K562 (cell line): ENCODE data around the gene TSC1. TPM values are rescaled to one million over a fixed set of nuclear protein-coding genes. Genes with fewer than 3 reads are reported as not detected.

Source experiments
- MAFG ChIP-seq: fragments of 450-650 bp; conservative IDR thresholded peaks from 2 replicates; pipeline ENCODE4 v1.6.1; 2016; ENCODE audit warnings: missing genetic modification characterization, missing compliant biosample characterization
- POLR3A ChIP-seq: IDR thresholded peaks from 2 replicates; pipeline ENCODE4 v1.6.1; 2011; ENCODE audit warnings: borderline replicate concordance, mild to moderate bottlenecking, moderate library complexity; ENCODE audit not compliant: insufficient read length, insufficient read depth; ENCODE audit errors: extremely low read depth
- SIRT6 ChIP-seq: IDR thresholded peaks from one replicate; pipeline ENCODE4 v1.6.1; 2012; ENCODE audit warnings: low read depth, mild to moderate bottlenecking, control low read depth, inconsistent platforms, low read length, moderate library complexity
- ZBTB1 ChIP-seq: sonication (generic); formaldehyde crosslinking; IDR thresholded peaks from 2 replicates; pipeline ENCODE4 v1.8.1; 2023; ENCODE audit warnings: missing genetic modification reagents, low read depth, mild to moderate bottlenecking, borderline replicate concordance
- ZNF12 ChIP-seq: sonication (generic); formaldehyde crosslinking; IDR thresholded peaks from 2 replicates; pipeline ENCODE4 v1.4.0; 2020; ENCODE audit warnings: mild to moderate bottlenecking, missing genetic modification reagents
- polyA plus RNA-seq, 8 experiments: library from polyadenylated mRNA; depleted of rRNA in 4 of 8; stranded (reverse) in 5 of 8; unstranded in 3 of 8; fragments of >200 nt; fragmentation: Nextera tagmentation in 2 of 8; fragmentation: Illumina TruSeq in 1 of 8; extraction: Ambion mirVana in 2 of 8; extraction: Trizol in 1 of 8; gene quantifications; 2 replicates each; pipeline versions ENCODE4 v1.2.1 to v1.2.3, GENCODE V29; 2011 to 2014; ENCODE audit warnings: inconsistent platforms in 1 of 8, missing spikeins in 1 of 8
- total RNA-seq, 7 experiments: library from RNA; depleted of rRNA in 6 of 7; stranded (reverse); fragments of >200 nt in 6 of 7; fragmentation: Illumina TruSeq in 2 of 7; extraction: Trizol in 2 of 7; gene quantifications; 2 replicates each; pipeline versions ENCODE4 v1.2.1 to v1.2.3, GENCODE V29; 2011 to 2021; ENCODE audit warnings: low replicate concordance in 1 of 7
- TF ChIP-seq, protein P1 (sequence below), 2 experiments: IDR thresholded peaks; 2 replicates each; pipeline ENCODE4 v1.6.1; 2011; ENCODE audit warnings: borderline replicate concordance in 1 of 2, control low read depth in 1 of 2, low read depth in 1 of 2, low read length in 1 of 2, mild to moderate bottlenecking in 1 of 2, mixed read lengths in 1 of 2, moderate library complexity in 1 of 2; ENCODE audit not compliant: insufficient read depth in 1 of 2, insufficient read length in 1 of 2, poor library complexity in 1 of 2, severe bottlenecking in 1 of 2; ENCODE audit errors: extremely low read depth in 1 of 2
- TF ChIP-seq, protein P2 (sequence below): fragments of 450-650 bp; formaldehyde crosslinking; IDR thresholded peaks from 2 replicates; pipeline ENCODE4 v1.4.0; 2020; ENCODE audit warnings: mild to moderate bottlenecking, moderate library complexity
- TF ChIP-seq, protein P3 (sequence below): fragments of 200-800 bp; sonication (Bioruptor generic); IDR thresholded peaks from 2 replicates; pipeline ENCODE4 v1.6.1; 2017; ENCODE audit warnings: missing genetic modification characterization, missing compliant biosample characterization
- TF ChIP-seq, protein P4 (sequence below): fragments of 450-650 bp; IDR thresholded peaks from 2 replicates; pipeline ENCODE4 v1.7.1; 2018; ENCODE audit warnings: mild to moderate bottlenecking, low read depth; ENCODE audit not compliant: partially characterized antibody
- TF ChIP-seq, protein P5 (sequence below), 2 experiments: fragments of 450-650 bp in 1 of 2; sonication (generic) in 1 of 2; formaldehyde crosslinking; conservative IDR thresholded peaks; 2 replicates each; pipeline versions ENCODE4 v1.4.0 to v1.8.1; 2020 to 2022; ENCODE audit warnings: mild to moderate bottlenecking in 1 of 2, missing genetic modification reagents in 1 of 2
- TF ChIP-seq, protein P6 (sequence below): sonication (generic); formaldehyde crosslinking; IDR thresholded peaks from 2 replicates; pipeline ENCODE4 v1.9.0; 2022; ENCODE audit warnings: mild to moderate bottlenecking, missing genetic modification reagents

The TSC1 gene
- total and polyA plus RNA-seq, 9 of the 15 experiments (the other 6 are each of a cell fraction or from before 2014, with no cell fraction given): 6.9 to 37.6 (median 18.6) TPM

- TF ChIP-seq, protein P1, sequence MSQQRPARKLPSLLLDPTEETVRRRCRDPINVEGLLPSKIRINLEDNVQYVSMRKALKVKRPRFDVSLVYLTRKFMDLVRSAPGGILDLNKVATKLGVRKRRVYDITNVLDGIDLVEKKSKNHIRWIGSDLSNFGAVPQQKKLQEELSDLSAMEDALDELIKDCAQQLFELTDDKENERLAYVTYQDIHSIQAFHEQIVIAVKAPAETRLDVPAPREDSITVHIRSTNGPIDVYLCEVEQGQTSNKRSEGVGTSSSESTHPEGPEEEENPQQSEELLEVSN (IDR thresholded peaks at IDR 0.05; ENCODE audit: borderline replicate concordance in 1 of 2, extremely low read depth in 1 of 2, insufficient read depth in 1 of 2, insufficient read length in 1 of 2, low read depth in 1 of 2, low read length in 1 of 2, poor library complexity in 1 of 2, severe bottlenecking in 1 of 2): peak; percentile 92 to 98
- TF ChIP-seq MAFG (tag) (no peak), ZNF12 (CRISPR knock-in tag) (no peak), ZBTB1 (CRISPR knock-in tag) (no peak), SIRT6 (no peak), POLR3A (no peak)
- TF ChIP-seq, protein P2, sequence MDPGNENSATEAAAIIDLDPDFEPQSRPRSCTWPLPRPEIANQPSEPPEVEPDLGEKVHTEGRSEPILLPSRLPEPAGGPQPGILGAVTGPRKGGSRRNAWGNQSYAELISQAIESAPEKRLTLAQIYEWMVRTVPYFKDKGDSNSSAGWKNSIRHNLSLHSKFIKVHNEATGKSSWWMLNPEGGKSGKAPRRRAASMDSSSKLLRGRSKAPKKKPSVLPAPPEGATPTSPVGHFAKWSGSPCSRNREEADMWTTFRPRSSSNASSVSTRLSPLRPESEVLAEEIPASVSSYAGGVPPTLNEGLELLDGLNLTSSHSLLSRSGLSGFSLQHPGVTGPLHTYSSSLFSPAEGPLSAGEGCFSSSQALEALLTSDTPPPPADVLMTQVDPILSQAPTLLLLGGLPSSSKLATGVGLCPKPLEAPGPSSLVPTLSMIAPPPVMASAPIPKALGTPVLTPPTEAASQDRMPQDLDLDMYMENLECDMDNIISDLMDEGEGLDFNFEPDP (CRISPR knock-in tag): no peak
- TF ChIP-seq, protein P3, sequence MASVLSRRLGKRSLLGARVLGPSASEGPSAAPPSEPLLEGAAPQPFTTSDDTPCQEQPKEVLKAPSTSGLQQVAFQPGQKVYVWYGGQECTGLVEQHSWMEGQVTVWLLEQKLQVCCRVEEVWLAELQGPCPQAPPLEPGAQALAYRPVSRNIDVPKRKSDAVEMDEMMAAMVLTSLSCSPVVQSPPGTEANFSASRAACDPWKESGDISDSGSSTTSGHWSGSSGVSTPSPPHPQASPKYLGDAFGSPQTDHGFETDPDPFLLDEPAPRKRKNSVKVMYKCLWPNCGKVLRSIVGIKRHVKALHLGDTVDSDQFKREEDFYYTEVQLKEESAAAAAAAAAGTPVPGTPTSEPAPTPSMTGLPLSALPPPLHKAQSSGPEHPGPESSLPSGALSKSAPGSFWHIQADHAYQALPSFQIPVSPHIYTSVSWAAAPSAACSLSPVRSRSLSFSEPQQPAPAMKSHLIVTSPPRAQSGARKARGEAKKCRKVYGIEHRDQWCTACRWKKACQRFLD: no peak
- TF ChIP-seq, protein P4, sequence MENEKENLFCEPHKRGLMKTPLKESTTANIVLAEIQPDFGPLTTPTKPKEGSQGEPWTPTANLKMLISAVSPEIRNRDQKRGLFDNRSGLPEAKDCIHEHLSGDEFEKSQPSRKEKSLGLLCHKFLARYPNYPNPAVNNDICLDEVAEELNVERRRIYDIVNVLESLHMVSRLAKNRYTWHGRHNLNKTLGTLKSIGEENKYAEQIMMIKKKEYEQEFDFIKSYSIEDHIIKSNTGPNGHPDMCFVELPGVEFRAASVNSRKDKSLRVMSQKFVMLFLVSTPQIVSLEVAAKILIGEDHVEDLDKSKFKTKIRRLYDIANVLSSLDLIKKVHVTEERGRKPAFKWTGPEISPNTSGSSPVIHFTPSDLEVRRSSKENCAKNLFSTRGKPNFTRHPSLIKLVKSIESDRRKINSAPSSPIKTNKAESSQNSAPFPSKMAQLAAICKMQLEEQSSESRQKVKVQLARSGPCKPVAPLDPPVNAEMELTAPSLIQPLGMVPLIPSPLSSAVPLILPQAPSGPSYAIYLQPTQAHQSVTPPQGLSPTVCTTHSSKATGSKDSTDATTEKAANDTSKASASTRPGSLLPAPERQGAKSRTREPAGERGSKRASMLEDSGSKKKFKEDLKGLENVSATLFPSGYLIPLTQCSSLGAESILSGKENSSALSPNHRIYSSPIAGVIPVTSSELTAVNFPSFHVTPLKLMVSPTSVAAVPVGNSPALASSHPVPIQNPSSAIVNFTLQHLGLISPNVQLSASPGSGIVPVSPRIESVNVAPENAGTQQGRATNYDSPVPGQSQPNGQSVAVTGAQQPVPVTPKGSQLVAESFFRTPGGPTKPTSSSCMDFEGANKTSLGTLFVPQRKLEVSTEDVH: peak; percentile 87
- TF ChIP-seq, protein P5, sequence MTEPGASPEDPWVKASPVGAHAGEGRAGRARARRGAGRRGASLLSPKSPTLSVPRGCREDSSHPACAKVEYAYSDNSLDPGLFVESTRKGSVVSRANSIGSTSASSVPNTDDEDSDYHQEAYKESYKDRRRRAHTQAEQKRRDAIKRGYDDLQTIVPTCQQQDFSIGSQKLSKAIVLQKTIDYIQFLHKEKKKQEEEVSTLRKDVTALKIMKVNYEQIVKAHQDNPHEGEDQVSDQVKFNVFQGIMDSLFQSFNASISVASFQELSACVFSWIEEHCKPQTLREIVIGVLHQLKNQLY (CRISPR knock-in tag; conservative IDR thresholded peaks at IDR 0.05): no peak
- TF ChIP-seq, protein P6, sequence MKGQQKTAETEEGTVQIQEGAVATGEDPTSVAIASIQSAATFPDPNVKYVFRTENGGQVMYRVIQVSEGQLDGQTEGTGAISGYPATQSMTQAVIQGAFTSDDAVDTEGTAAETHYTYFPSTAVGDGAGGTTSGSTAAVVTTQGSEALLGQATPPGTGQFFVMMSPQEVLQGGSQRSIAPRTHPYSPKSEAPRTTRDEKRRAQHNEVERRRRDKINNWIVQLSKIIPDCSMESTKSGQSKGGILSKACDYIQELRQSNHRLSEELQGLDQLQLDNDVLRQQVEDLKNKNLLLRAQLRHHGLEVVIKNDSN (CRISPR knock-in tag): peak; percentile 83
These were observed 29.3 kb upstream of the TSC1 start (continued) for GRCh38 chr9:132973713-132974112.
